Fibroblast of lung (primary cell): Measurements from ENCODE around the gene PFN1.

ENCODE experiments used
- EZH2 ChIP-seq: IDR thresholded peaks from 2 replicates; pipeline ENCODE4 v1.5.1; 2012; ENCODE audit warnings: low read length, control low read depth, mild to moderate bottlenecking; ENCODE audit errors: missing control alignments
- TF ChIP-seq, protein P1 (sequence below), 2 donors: IDR thresholded peaks in 1 of 2; conservative IDR thresholded peaks in 1 of 2; 1 replicate in 1 of 2; 2 replicates in 1 of 2; pipeline ENCODE4 v1.5.1; 2011 to 2012; ENCODE audit warnings: low read length in 2 of 2, control low read depth in 1 of 2, inconsistent platforms in 1 of 2, low read depth in 1 of 2, mild to moderate bottlenecking in 1 of 2

GRCh38 chr17:4980644-4981216, 32.4 kb upstream of the PFN1 start:
- TF ChIP-seq, protein P1, sequence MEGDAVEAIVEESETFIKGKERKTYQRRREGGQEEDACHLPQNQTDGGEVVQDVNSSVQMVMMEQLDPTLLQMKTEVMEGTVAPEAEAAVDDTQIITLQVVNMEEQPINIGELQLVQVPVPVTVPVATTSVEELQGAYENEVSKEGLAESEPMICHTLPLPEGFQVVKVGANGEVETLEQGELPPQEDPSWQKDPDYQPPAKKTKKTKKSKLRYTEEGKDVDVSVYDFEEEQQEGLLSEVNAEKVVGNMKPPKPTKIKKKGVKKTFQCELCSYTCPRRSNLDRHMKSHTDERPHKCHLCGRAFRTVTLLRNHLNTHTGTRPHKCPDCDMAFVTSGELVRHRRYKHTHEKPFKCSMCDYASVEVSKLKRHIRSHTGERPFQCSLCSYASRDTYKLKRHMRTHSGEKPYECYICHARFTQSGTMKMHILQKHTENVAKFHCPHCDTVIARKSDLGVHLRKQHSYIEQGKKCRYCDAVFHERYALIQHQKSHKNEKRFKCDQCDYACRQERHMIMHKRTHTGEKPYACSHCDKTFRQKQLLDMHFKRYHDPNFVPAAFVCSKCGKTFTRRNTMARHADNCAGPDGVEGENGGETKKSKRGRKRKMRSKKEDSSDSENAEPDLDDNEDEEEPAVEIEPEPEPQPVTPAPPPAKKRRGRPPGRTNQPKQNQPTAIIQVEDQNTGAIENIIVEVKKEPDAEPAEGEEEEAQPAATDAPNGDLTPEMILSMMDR (conservative IDR thresholded peaks at IDR 0.05 in 1 of 2, IDR thresholded peaks at IDR 0.05 in 1 of 2; ENCODE audit: low read depth in 1 of 2, low read length in 2 of 2): peak; percentile 63 to 75
- no peak for TF ChIP-seq EZH2
